ENCODE data around the gene ANXA6.

ANXA6 gene

GRCh38 chr5:151115272-151115905 lies 42.2 kb downstream of the ANXA6 start:
- no peak overlapping the region for H3K27ac ChIP-seq
- TF ChIP-seq, protein P1, sequence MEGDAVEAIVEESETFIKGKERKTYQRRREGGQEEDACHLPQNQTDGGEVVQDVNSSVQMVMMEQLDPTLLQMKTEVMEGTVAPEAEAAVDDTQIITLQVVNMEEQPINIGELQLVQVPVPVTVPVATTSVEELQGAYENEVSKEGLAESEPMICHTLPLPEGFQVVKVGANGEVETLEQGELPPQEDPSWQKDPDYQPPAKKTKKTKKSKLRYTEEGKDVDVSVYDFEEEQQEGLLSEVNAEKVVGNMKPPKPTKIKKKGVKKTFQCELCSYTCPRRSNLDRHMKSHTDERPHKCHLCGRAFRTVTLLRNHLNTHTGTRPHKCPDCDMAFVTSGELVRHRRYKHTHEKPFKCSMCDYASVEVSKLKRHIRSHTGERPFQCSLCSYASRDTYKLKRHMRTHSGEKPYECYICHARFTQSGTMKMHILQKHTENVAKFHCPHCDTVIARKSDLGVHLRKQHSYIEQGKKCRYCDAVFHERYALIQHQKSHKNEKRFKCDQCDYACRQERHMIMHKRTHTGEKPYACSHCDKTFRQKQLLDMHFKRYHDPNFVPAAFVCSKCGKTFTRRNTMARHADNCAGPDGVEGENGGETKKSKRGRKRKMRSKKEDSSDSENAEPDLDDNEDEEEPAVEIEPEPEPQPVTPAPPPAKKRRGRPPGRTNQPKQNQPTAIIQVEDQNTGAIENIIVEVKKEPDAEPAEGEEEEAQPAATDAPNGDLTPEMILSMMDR (conservative IDR thresholded peaks at IDR 0.05), result peak; percentile 98

GRCh38 chr5:151113651-151114050 lies 43.9 kb downstream of the ANXA6 start:
- TF ChIP-seq, protein P1 (conservative IDR thresholded peaks at IDR 0.05), result no peak
- H3K27ac ChIP-seq, result no peak overlapping the region

DNA sequence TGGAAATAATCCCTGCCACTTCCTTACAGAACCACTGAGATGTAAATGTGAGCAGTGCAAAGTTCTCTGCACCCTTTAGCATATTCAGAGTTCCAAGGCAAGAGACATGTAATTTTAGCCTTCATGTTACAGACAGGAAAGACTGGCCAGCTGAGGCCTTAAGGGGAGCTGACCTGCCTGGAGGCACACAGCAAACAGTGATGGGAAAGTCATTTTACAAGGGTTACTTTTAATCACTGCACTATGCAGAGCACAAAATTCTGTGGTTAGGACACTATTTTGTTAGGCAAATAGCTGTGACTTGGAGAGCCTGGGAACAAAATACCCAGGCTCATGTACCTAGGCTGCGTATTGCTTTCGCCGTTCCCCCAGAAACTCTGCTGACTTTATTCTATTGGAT lies 46.6 kb downstream of the ANXA6 start:
- no peak overlapping the region for H3K27ac ChIP-seq
- TF ChIP-seq, protein P1 (conservative IDR thresholded peaks at IDR 0.05), result no peak

- TF ChIP-seq, protein P1 (conservative IDR thresholded peaks at IDR 0.05), result no peak
- H3K27ac ChIP-seq, result no peak overlapping the region
These were observed 47.4 kb downstream of the ANXA6 start for GRCh38 chr5:151110122-151110681.

- H3K27ac ChIP-seq, result no peak overlapping the region
- TF ChIP-seq, protein P1 (conservative IDR thresholded peaks at IDR 0.05), result no peak
These were observed 49.0 kb downstream of the ANXA6 start for GRCh38 chr5:151108566-151108965.

GRCh38 chr5:151107738-151108520 lies 49.6 kb downstream of the ANXA6 start:
- TF ChIP-seq, protein P1 (conservative IDR thresholded peaks at IDR 0.05), result peak; percentile 42

GRCh38 chr5:151107084-151107483 lies 50.5 kb downstream of the ANXA6 start:
- TF ChIP-seq, protein P1 (conservative IDR thresholded peaks at IDR 0.05), result no peak
- H3K27ac ChIP-seq, result no peak overlapping the region

More at GRCh38 chr5:151107738-151108520, 49.6 kb downstream of the ANXA6 start:
- H3K27ac ChIP-seq, result no peak overlapping the region

All from VCaP (cell line).